Measurements from ENCODE around the gene LRRC4. TPM values are rescaled to one million over a fixed set of nuclear protein-coding genes. Genes with fewer than 3 reads are reported as not detected.

The LRRC4 gene
- total RNA-seq, 2 experiments from 2014 or later, result not detected

GRCh38 chr7:128055637-128056036 is 24.4 kb upstream of the LRRC4 start:
- no peaks in the 10 kb centered on the region for H3K27me3 Mint-ChIP-seq
- DNase-seq (no peak), ATAC-seq (no peak)
- no peaks in the 10 kb centered on the region for H3K9me3 Mint-ChIP-seq
- CTCF ChIA-PET, result no interaction called here
- peaks cover 8% of the 10 kb centered on the region for H3K36me3 Mint-ChIP-seq (ENCODE audit: low read depth)
- TF ChIP-seq CTCF (IDR thresholded peaks at IDR 0.05), result no peak
- POLR2A ChIA-PET, result no interaction called here
- no peak overlapping the region for H3K27ac Mint-ChIP-seq
- peaks cover 54% of the 10 kb centered on the region for H3K4me1 Mint-ChIP-seq (ENCODE audit: low read depth)
- intact Hi-C loops (cut with micrococcal nuclease), result no loop called here
- H3K4me3 Mint-ChIP-seq, result no peak overlapping the region

DNA sequence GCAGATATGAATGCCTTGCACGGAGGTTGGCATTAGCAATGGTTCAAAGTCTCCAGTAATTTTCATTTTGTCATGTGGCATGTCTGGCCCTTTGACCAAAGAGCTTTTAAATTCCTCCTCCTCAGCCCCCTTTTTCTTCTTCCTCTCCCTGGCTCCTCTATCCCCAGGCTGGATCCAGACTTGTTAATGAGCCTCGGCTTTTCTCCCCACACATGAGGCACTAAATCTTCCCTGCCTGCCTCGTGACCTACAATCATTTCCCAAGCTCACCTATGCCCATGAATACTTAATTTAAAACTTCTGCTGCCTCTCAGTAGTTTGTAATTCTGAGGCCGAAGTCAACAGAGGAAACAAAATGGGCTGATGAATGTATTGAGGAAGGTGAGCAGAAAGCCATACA is 23.3 kb upstream of the LRRC4 start:
- Mint-ChIP-seq H3K4me3 (no peak overlapping the region), H3K27ac (no peak overlapping the region), H3K27me3 (no peaks in the 10 kb centered on the region), H3K4me1 (ENCODE audit: low read depth) (peaks cover 47% of the 10 kb centered on the region), H3K9me3 (no peaks in the 10 kb centered on the region), H3K36me3 (ENCODE audit: low read depth) (peaks cover 5% of the 10 kb centered on the region)
- TF ChIP-seq CTCF (IDR thresholded peaks at IDR 0.05), result no peak
- CTCF ChIA-PET, result no interaction called here
- intact Hi-C loops (cut with micrococcal nuclease), result no loop called here
- POLR2A ChIA-PET, result no interaction called here
- DNase-seq (no peak), ATAC-seq (no peak)

DNA sequence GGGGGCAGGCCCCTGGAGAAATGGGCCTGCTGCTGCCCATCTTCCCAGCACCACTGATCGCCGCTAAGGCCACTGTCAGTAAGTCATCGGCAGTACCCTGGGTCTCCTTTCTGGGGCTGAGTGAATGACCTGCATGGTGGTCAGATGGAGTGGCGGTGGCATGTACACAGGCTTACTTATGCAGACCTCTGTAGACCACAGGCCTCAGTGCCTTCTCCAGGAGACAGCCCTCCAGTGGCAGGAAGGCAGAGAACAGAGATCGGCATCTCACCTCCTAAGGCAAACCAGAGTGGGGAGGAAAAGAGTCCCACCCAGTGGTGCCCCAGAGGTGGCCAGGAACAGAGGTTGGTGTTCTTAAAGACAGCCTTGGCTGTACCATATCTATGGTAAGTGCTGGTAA is 22.8 kb upstream of the LRRC4 start:
- Mint-ChIP-seq H3K4me3 (no peak overlapping the region), H3K27me3 (no peaks in the 10 kb centered on the region), H3K4me1 (ENCODE audit: low read depth) (peaks cover 44% of the 10 kb centered on the region), H3K27ac (no peak overlapping the region), H3K9me3 (no peaks in the 10 kb centered on the region), H3K36me3 (ENCODE audit: low read depth) (peaks cover 4% of the 10 kb centered on the region)
- ATAC-seq, result no peak
- intact Hi-C loops (cut with micrococcal nuclease), result no loop called here
- ChIA-PET CTCF (no interaction called here), POLR2A (no interaction called here)
- TF ChIP-seq CTCF (IDR thresholded peaks at IDR 0.05), result no peak
- no peak for DNase-seq

DNA sequence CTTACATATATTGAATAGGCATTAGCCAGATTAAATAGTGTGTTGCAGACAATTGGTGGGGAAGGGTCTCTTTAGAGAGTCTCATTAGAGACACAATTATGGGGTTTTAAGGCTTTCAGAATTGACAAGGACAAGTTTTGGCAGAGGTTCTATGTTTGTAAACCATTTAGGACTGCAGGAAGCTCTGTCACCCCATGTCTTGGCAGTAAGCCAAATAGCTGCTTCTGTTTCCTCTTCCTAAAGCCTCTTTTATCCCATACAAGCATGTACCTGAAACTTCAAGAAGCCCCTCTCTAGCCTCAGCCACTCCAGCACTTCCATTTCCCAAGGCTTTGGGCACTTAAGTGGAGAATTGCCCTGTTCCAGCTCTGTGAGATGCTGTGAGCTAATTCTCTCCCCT is 21.8 kb upstream of the LRRC4 start:
- ATAC-seq (no peak), DNase-seq (no peak)
- Mint-ChIP-seq H3K4me3 (no peak overlapping the region), H3K27ac (no peak overlapping the region), H3K9me3 (no peaks in the 10 kb centered on the region), H3K36me3 (ENCODE audit: low read depth) (peaks cover 2% of the 10 kb centered on the region), H3K27me3 (no peaks in the 10 kb centered on the region), H3K4me1 (ENCODE audit: low read depth) (peaks cover 35% of the 10 kb centered on the region)
- CTCF ChIA-PET, result interaction anchor here (3.3 kb wide), 1 partner anchor 157 kb away, joined by 11 read pairs; no protein-coding TSS in a partner anchor
- POLR2A ChIA-PET, result no interaction called here
- intact Hi-C loops (cut with micrococcal nuclease), result no loop called here
- no peak for TF ChIP-seq CTCF (IDR thresholded peaks at IDR 0.05)

DNA sequence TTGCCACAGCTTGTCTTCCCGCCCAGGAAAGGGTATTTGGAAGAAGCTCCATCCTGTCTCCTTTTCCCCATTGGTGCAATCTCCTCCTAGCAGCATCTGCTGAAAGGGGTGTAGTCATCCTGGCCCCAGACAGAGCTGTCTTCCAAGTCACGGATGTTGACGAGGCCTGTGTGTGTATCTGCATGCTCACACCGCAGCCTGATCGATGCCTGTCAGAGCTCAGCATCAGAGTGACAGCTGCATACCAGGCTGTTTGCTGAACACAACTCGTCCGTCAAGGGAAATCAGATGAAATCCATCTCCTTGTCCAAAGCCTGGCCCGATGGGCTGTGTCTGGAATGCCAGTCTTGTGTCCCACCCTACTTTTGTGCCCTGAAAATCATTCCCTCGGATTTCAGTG is 21.2 kb upstream of the LRRC4 start:
- no peak for TF ChIP-seq CTCF (IDR thresholded peaks at IDR 0.05)
- peaks cover 2% of the 10 kb centered on the region for H3K36me3 Mint-ChIP-seq (ENCODE audit: low read depth)
- no peaks in the 10 kb centered on the region for H3K27me3 Mint-ChIP-seq
- intact Hi-C loops (cut with micrococcal nuclease), result no loop called here
- POLR2A ChIA-PET, result no interaction called here
- H3K4me3 Mint-ChIP-seq, result no peak overlapping the region
- ATAC-seq, result no peak
- DNase-seq, result no peak
- CTCF ChIA-PET, result interaction anchor here (1.1 to 3.3 kb wide), 2 partner anchors 10 to 157 kb away, joined by 3 to 11 read pairs; no protein-coding TSS in a partner anchor
- H3K4me1 Mint-ChIP-seq (ENCODE audit: low read depth), result peaks cover 29% of the 10 kb centered on the region
- no peaks in the 10 kb centered on the region for H3K9me3 Mint-ChIP-seq
- H3K27ac Mint-ChIP-seq, result no peak overlapping the region
